Esophagus (tissue), 2 donors: ENCODE data around the gene PUM2. TPM values are rescaled to one million over a fixed set of nuclear protein-coding genes. Genes with fewer than 3 reads are reported as not detected.

Experiments used
- H3K27ac ChIP-seq, 2 donors: one replicate each; pipeline ENCODE4 v1.5.1; 2013; ENCODE audit warnings: low read depth in 2 of 2, mild to moderate bottlenecking in 2 of 2, inconsistent platforms in 1 of 2, low read length in 1 of 2, moderate library complexity in 1 of 2
- H3K27me3 ChIP-seq, 2 donors: one replicate each; pipeline ENCODE4 v1.6.1; 2013; ENCODE audit warnings: low read length in 2 of 2, control low read depth in 1 of 2, mild to moderate bottlenecking in 1 of 2; ENCODE audit not compliant: insufficient read depth in 2 of 2, control insufficient read depth in 1 of 2
- H3K36me3 ChIP-seq, 2 donors: one replicate each; pipeline ENCODE4 v1.6.1; 2013; ENCODE audit warnings: low read length in 1 of 2; ENCODE audit not compliant: control insufficient read depth in 2 of 2, insufficient read depth in 2 of 2
- H3K4me1 ChIP-seq, 2 donors: one replicate each; pipeline ENCODE4 v1.6.1; 2013; ENCODE audit warnings: low read length in 1 of 2; ENCODE audit not compliant: control insufficient read depth in 2 of 2, insufficient read depth in 2 of 2
- H3K4me3 ChIP-seq, 2 donors: one replicate each; pipeline ENCODE4 v1.5.1; 2013; ENCODE audit warnings: low read length in 2 of 2, mild to moderate bottlenecking in 2 of 2, low read depth in 1 of 2, moderate library complexity in 1 of 2
- H3K9me3 ChIP-seq, 2 donors: one replicate each; pipeline ENCODE4 v1.6.1; 2013; ENCODE audit warnings: mild to moderate bottlenecking in 2 of 2, low read depth in 1 of 2, low read length in 1 of 2, moderate library complexity in 1 of 2; ENCODE audit not compliant: control insufficient read depth in 2 of 2, insufficient read depth in 1 of 2
- WGBS, 2 donors: extraction: QIAGEN DNeasy Blood & Tissue Kit; methylation state at CpG; one replicate each; pipeline ENCODE4 v1.1.7; 2013; 5-methylcytosine and 5-hydroxymethylcytosine counted together
- polyA plus RNA-seq, 2 donors: library from polyadenylated mRNA; stranded (reverse); fragments of 200-250 nt; gene quantifications; one replicate each; pipeline ENCODE4 v1.2.3, GENCODE V29; 2013
- donor health status: healthy with polysubstance abuse.
- donor health status: Bipolar disorder and iron deficiency.

The PUM2 gene
- polyA plus RNA-seq, 2 donors = 19.6 to 23.3 TPM

GRCh38 chr2:20211860-20212458, 138.7 kb downstream of the PUM2 start:
- Histone ChIP-seq H3K27me3 (no peaks in the 10 kb centered on the region), H3K4me3 (no peak overlapping the region), H3K27ac (peak overlapping the region; percentile 96), H3K4me1 (peaks cover 7 to 59% of the 10 kb centered on the region in 2 donors), H3K36me3 (peaks cover 0 to 19% of the 10 kb centered on the region in 2 donors), H3K9me3 (no peaks in the 10 kb centered on the region)
- WGBS, 2 donors = 57 to 71% methylated on average over 14 of the region's 14 CpGs

- Histone ChIP-seq H3K27me3 (no peaks in the 10 kb centered on the region), H3K4me3 (no peak overlapping the region), H3K27ac (peak overlapping the region; percentile 96), H3K36me3 (peaks cover 0 to 19% of the 10 kb centered on the region in 2 donors), H3K9me3 (no peaks in the 10 kb centered on the region), H3K4me1 (peaks cover 6 to 59% of the 10 kb centered on the region in 2 donors)
- 74 to 83% methylated on average over 12 of the region's 12 CpGs for WGBS, 2 donors
Measured at GRCh38 chr2:20211420-20211819, 139.2 kb downstream of the PUM2 start.

GRCh38 chr2:20210462-20210861, 140.2 kb downstream of the PUM2 start:
- WGBS, 2 donors = 69 to 79% methylated on average over 8 of the region's 8 CpGs
- no peaks in the 10 kb centered on the region for H3K9me3 ChIP-seq
- H3K27ac ChIP-seq = peak overlapping the region; percentile 85 to 96
- H3K4me1 ChIP-seq = peaks cover 6 to 58% of the 10 kb centered on the region in 2 donors
- peaks cover 0 to 20% of the 10 kb centered on the region in 2 donors for H3K36me3 ChIP-seq
- H3K4me3 ChIP-seq = no peak overlapping the region
- no peaks in the 10 kb centered on the region for H3K27me3 ChIP-seq

GRCh38 chr2:20209373-20210109, 141.1 kb downstream of the PUM2 start:
- peaks cover 6 to 51% of the 10 kb centered on the region in 2 donors for H3K4me1 ChIP-seq
- WGBS, 2 donors = 70 to 77% methylated on average over 21 of the region's 21 CpGs
- no peaks in the 10 kb centered on the region for H3K9me3 ChIP-seq
- no peak overlapping the region for H3K4me3 ChIP-seq
- peaks cover 0 to 19% of the 10 kb centered on the region in 2 donors for H3K36me3 ChIP-seq
- H3K27me3 ChIP-seq = no peaks in the 10 kb centered on the region
- peak overlapping the region; percentile 85 to 96 for H3K27ac ChIP-seq

GRCh38 chr2:20208476-20208859, 142.2 kb downstream of the PUM2 start:
- Histone ChIP-seq H3K27ac (peak overlapping the region; percentile 85 to 96), H3K4me1 (peaks cover 6 to 51% of the 10 kb centered on the region in 2 donors), H3K9me3 (no peaks in the 10 kb centered on the region), H3K36me3 (peaks cover 0 to 22% of the 10 kb centered on the region in 2 donors), H3K27me3 (no peaks in the 10 kb centered on the region), H3K4me3 (no peak overlapping the region)
- 40 to 47% methylated on average over 5 of the region's 5 CpGs for WGBS, 2 donors

- peak overlapping the region; percentile 49 to 96 for H3K27ac ChIP-seq
- H3K27me3 ChIP-seq = no peaks in the 10 kb centered on the region
- H3K9me3 ChIP-seq = no peaks in the 10 kb centered on the region
- H3K4me3 ChIP-seq = no peak overlapping the region
- 60 to 61% methylated on average over 5 of the region's 5 CpGs for WGBS, 2 donors
- H3K36me3 ChIP-seq = peaks cover 0 to 32% of the 10 kb centered on the region in 2 donors
- peaks cover 6 to 46% of the 10 kb centered on the region in 2 donors for H3K4me1 ChIP-seq
Measured at GRCh38 chr2:20207051-20207450, 143.6 kb downstream of the PUM2 start.

- Histone ChIP-seq H3K36me3 (peaks cover 0 to 34% of the 10 kb centered on the region in 2 donors), H3K27ac (peak overlapping the region; percentile 49 to 96), H3K4me1 (peaks cover 3 to 39% of the 10 kb centered on the region in 2 donors), H3K4me3 (no peak overlapping the region), H3K27me3 (no peaks in the 10 kb centered on the region), H3K9me3 (no peaks in the 10 kb centered on the region)
- WGBS, 2 donors = 47 to 60% methylated on average over 10 of the region's 10 CpGs
Measured at GRCh38 chr2:20205915-20206524, 144.6 kb downstream of the PUM2 start.

- peaks cover 0 to 40% of the 10 kb centered on the region in 2 donors for H3K36me3 ChIP-seq
- WGBS, 2 donors = 83 to 95% methylated on average over 7 of the region's 7 CpGs
- peaks cover 3 to 34% of the 10 kb centered on the region in 2 donors for H3K4me1 ChIP-seq
- H3K4me3 ChIP-seq = no peak overlapping the region
- no peaks in the 10 kb centered on the region for H3K27me3 ChIP-seq
- peak overlapping the region; percentile 49 to 62 for H3K27ac ChIP-seq
- H3K9me3 ChIP-seq = no peaks in the 10 kb centered on the region
Measured at GRCh38 chr2:20205069-20205468, 145.6 kb downstream of the PUM2 start.

GRCh38 chr2:20203521-20204225, 147.0 kb downstream of the PUM2 start:
- Histone ChIP-seq H3K9me3 (no peaks in the 10 kb centered on the region), H3K4me3 (no peak overlapping the region), H3K27ac (peak overlapping the region in 1 of 2 donors; percentile 39), H3K36me3 (peaks cover 0 to 38% of the 10 kb centered on the region in 2 donors), H3K27me3 (no peaks in the 10 kb centered on the region), H3K4me1 (peaks cover 5 to 33% of the 10 kb centered on the region in 2 donors)
- 69 to 79% methylated on average over 17 of the region's 17 CpGs for whole genome bisulfite sequencing, 2 donors
